COR-L47 (cell line): ENCODE measurements around the gene SLC13A3.

ENCODE experiments used
- DNase-seq: peaks from one replicate; lab custom pipeline; 2025; lab: John Stamatoyannopoulos, UW

The SLC13A3 gene

GRCh38 chr20:46555370-46555956 lies 95.8 kb downstream of the SLC13A3 start:
- no peak for DNase-seq

GRCh38 chr20:46554828-46555227 lies 96.4 kb downstream of the SLC13A3 start:
- no peak for DNase-seq

- DNase-seq: no peak
Measured at GRCh38 chr20:46553926-46554325, 97.3 kb downstream of the SLC13A3 start.

GRCh38 chr20:46552460-46553420 lies 98.5 kb downstream of the SLC13A3 start:
- DNase-seq: no peak

- no peak for DNase-seq
Measured at GRCh38 chr20:46551522-46552381, 99.5 kb downstream of the SLC13A3 start.

GRCh38 chr20:46550461-46550860 lies 100.8 kb downstream of the SLC13A3 start, which contains the start of gene OCSTAMP:
Gene OCSTAMP, minus strand, starts transcription at chr20:46550654. Its CDS starts 94 bp downstream, at chr20:46550560.
- DNase-seq: no peak

- DNase-seq: no peak
Measured at GRCh38 chr20:46549188-46549972, 101.9 kb downstream of the SLC13A3 start.

GRCh38 chr20:46548688-46549087 lies 102.6 kb downstream of the SLC13A3 start:
- DNase-seq: no peak

GRCh38 chr20:46547995-46548394 lies 103.3 kb downstream of the SLC13A3 start:
- no peak for DNase-seq

GRCh38 chr20:46546936-46547335 lies 104.3 kb downstream of the SLC13A3 start:
- no peak for DNase-seq

GRCh38 chr20:46546298-46546697 lies 105.0 kb downstream of the SLC13A3 start:
- DNase-seq: no peak

- no peak for DNase-seq
Measured at GRCh38 chr20:46545827-46546138, 105.5 kb downstream of the SLC13A3 start.

- no peak for DNase-seq
Measured at GRCh38 chr20:46545077-46545826, 106.0 kb downstream of the SLC13A3 start.

GRCh38 chr20:46544576-46544975 lies 106.7 kb downstream of the SLC13A3 start:
- no peak for DNase-seq

- DNase-seq: no peak
Measured at GRCh38 chr20:46543959-46544358, 107.3 kb downstream of the SLC13A3 start.

GRCh38 chr20:46543033-46543432 lies 108.2 kb downstream of the SLC13A3 start:
- DNase-seq: no peak

- no peak for DNase-seq
Measured at GRCh38 chr20:46541229-46541935, 109.9 kb downstream of the SLC13A3 start.

- DNase-seq: no peak
Measured at GRCh38 chr20:46539113-46539512, 112.1 kb downstream of the SLC13A3 start.

GRCh38 chr20:46530640-46531039 lies 120.6 kb downstream of the SLC13A3 start:
- DNase-seq: no peak

- DNase-seq: no peak
Measured at GRCh38 chr20:46523696-46524328, 127.4 kb downstream of the SLC13A3 start.
